DND-41 (cell line): Measurements from ENCODE around the gene MINK1.

Experiments
- ATAC-seq: fragments of 200-7000 bp; cut with Tn5 transposase; 3 replicates; pipeline ENCODE4 v1.9.1; 2021; ENCODE audit warnings: low read depth; ENCODE audit not compliant: insufficient read depth
- DNase-seq: peaks from one replicate; pipeline ENCODE4 v3.0.0-alpha.2; 2020
- H2AFZ ChIP-seq: 2 replicates; pipeline ENCODE4 v1.6.0; 2012; ENCODE audit warnings: low read depth, low read length
- H3K27ac ChIP-seq: 2 replicates; pipeline ENCODE4 v1.5.1; 2012; ENCODE audit warnings: low read length, inconsistent platforms
- H3K27me3 ChIP-seq: fragments of 200-600 bp; sonication (generic); 2 replicates; pipeline ENCODE4 v1.6.0; 2012; ENCODE audit warnings: low read length, mild to moderate bottlenecking, inconsistent platforms; ENCODE audit not compliant: insufficient read depth, poor library complexity
- H3K36me3 ChIP-seq: 2 replicates; pipeline ENCODE4 v1.5.1; 2012; ENCODE audit warnings: low read length, inconsistent platforms; ENCODE audit not compliant: insufficient read depth
- H3K4me1 ChIP-seq: 2 replicates; pipeline ENCODE4 v1.5.1; 2012; ENCODE audit warnings: mild to moderate bottlenecking, low read length; ENCODE audit not compliant: insufficient read depth
- H3K4me2 ChIP-seq: 2 replicates; pipeline ENCODE4 v1.6.0; 2012; ENCODE audit warnings: mild to moderate bottlenecking, moderate library complexity, low read length, inconsistent platforms; ENCODE audit not compliant: insufficient read depth
- H3K4me3 ChIP-seq, 2 experiments: fragments of 200-600 bp in 1 of 2; shearing (Covaris generic) in 1 of 2; 2 replicates each; pipeline ENCODE4 v1.5.1; 2012 to 2016; ENCODE audit warnings: inconsistent platforms in 2 of 2, low read length in 2 of 2, mild to moderate bottlenecking in 2 of 2, low read depth in 1 of 2, moderate library complexity in 1 of 2
- H3K79me2 ChIP-seq: 2 replicates; pipeline ENCODE4 v1.6.0; 2012; ENCODE audit warnings: low read length, inconsistent platforms; ENCODE audit not compliant: insufficient read depth
- H3K9ac ChIP-seq: 2 replicates; pipeline ENCODE4 v1.6.0; 2012; ENCODE audit warnings: low read depth, mild to moderate bottlenecking, inconsistent platforms, low read length, moderate library complexity
- H3K9me3 ChIP-seq: 2 replicates; pipeline ENCODE4 v1.5.1; 2012; ENCODE audit warnings: low read length, moderate library complexity, mild to moderate bottlenecking, inconsistent platforms; ENCODE audit not compliant: insufficient read depth, severe bottlenecking
- H4K20me1 ChIP-seq: 2 replicates; pipeline ENCODE4 v1.6.0; 2012; ENCODE audit warnings: low read length; ENCODE audit not compliant: insufficient read depth
- CTCF ChIP-seq: IDR thresholded peaks from 2 replicates; pipeline ENCODE4 v1.5.1; 2012; ENCODE audit warnings: borderline replicate concordance, low read length, moderate library complexity, mild to moderate bottlenecking; ENCODE audit not compliant: poor library complexity, severe bottlenecking; ENCODE audit errors: extremely low read depth
- EZH2 ChIP-seq: IDR thresholded peaks from 3 replicates; pipeline ENCODE4 v1.6.1; 2012; ENCODE audit warnings: borderline replicate concordance, low read depth, mild to moderate bottlenecking, moderate library complexity, low read length, inconsistent platforms; ENCODE audit not compliant: severe bottlenecking

Gene MINK1

GRCh38 chr17:4928881-4929280 lies 95.7 kb downstream of the MINK1 start:
- no peaks in the 10 kb centered on the region for H3K4me1 ChIP-seq
- no peaks in the 10 kb centered on the region for H3K79me2 ChIP-seq
- H2AFZ ChIP-seq: no peak overlapping the region
- ATAC-seq (no peak), DNase-seq (no peak)
- no peak overlapping the region for H3K4me3 ChIP-seq
- no peak overlapping the region for H3K9ac ChIP-seq
- H3K36me3 ChIP-seq: no peaks in the 10 kb centered on the region
- H3K27me3 ChIP-seq: no peaks in the 10 kb centered on the region
- no peak overlapping the region for H3K27ac ChIP-seq
- TF ChIP-seq CTCF (no peak), EZH2 (no peak)
- H3K4me2 ChIP-seq: no peak overlapping the region
- H4K20me1 ChIP-seq: no peaks in the 10 kb centered on the region
- H3K9me3 ChIP-seq: no peaks in the 10 kb centered on the region

GRCh38 chr17:4931963-4932362 lies 98.8 kb downstream of the MINK1 start, which contains the start of gene GP1BA:
TSS of gene GP1BA (plus strand) at chr17:4932277. CDS start at chr17:4932605, 328 bp downstream.
- Histone ChIP-seq H3K27me3 (no peaks in the 10 kb centered on the region), H3K4me3 (no peak within 1 kb of the TSS)

GRCh38 chr17:4932756-4933155 lies 99.6 kb downstream of the MINK1 start:
- H3K9ac ChIP-seq: no peak overlapping the region
- no peak overlapping the region for H3K4me2 ChIP-seq
- peaks cover 8% of the 10 kb centered on the region; the same call in 1 of the 2 replicates for H4K20me1 ChIP-seq
- no peak overlapping the region for H3K27ac ChIP-seq
- TF ChIP-seq CTCF: no peak
- ATAC-seq: no peak
- H2AFZ ChIP-seq: no peak overlapping the region
- DNase-seq: no peak
- peaks cover 13% of the 10 kb centered on the region for H3K36me3 ChIP-seq
- H3K4me3 ChIP-seq: no peak overlapping the region
- no peaks in the 10 kb centered on the region for H3K9me3 ChIP-seq
- H3K79me2 ChIP-seq: no peaks in the 10 kb centered on the region
- H3K27me3 ChIP-seq: no peaks in the 10 kb centered on the region
- no peaks in the 10 kb centered on the region for H3K4me1 ChIP-seq

More at GRCh38 chr17:4931963-4932362, 98.8 kb downstream of the MINK1 start, which contains the start of gene GP1BA:
- Histone ChIP-seq H4K20me1 (peaks cover 8% of the 10 kb centered on the region; the same call in 1 of the 2 replicates), H3K9me3 (no peaks in the 10 kb centered on the region), H3K79me2 (no peaks in the 10 kb centered on the region), H3K9ac (no peak within 1 kb of the TSS), H3K36me3 (peaks cover 5% of the 10 kb centered on the region), H3K4me2 (no peak within 1 kb of the TSS), H3K27ac (no peak within 1 kb of the TSS), H3K4me1 (no peaks in the 10 kb centered on the region), H2AFZ (no peak within 1 kb of the TSS)
- TF ChIP-seq CTCF (no peak), EZH2 (no peak)
- ATAC-seq: no peak
- no peak for DNase-seq

- Histone ChIP-seq H3K36me3 (peaks cover 22% of the 10 kb centered on the region), H3K79me2 (peaks cover 8% of the 10 kb centered on the region), H3K9me3 (no peaks in the 10 kb centered on the region), H3K27ac (no peak overlapping the region), H4K20me1 (peaks cover 17% of the 10 kb centered on the region; the same call in 1 of the 2 replicates), H3K4me1 (peaks cover 8% of the 10 kb centered on the region), H3K9ac (no peak overlapping the region), H3K27me3 (no peaks in the 10 kb centered on the region), H2AFZ (no peak overlapping the region), H3K4me3 (no peak overlapping the region), H3K4me2 (no peak overlapping the region)
- DNase-seq (no peak), ATAC-seq (peak; percentile 18; the same call in 1 of the 3 replicates)
- TF ChIP-seq EZH2 (no peak), CTCF (no peak)
Observed at GRCh38 chr17:4933646-4934045, 100.5 kb downstream of the MINK1 start.
